HG02763 (cell line): Measurements from ENCODE around the gene RSRC2.
"Not testable (repeated sequence)": the region's sequence is repeated elsewhere in the genome, so short reads cannot be mapped to it uniquely, and the experiment has no call there.

Source experiments
- ATAC-seq: cut with Tn5 transposase; IDR thresholded peaks from one replicate; pipeline ENCODE4 v1.9.1; 2021; ENCODE audit warnings: mild to moderate bottlenecking, moderate library complexity; ENCODE audit not compliant: unreplicated experiment

The RSRC2 gene

GRCh38 chr12:122526683-122527477 is at the start of gene RSRC2, which contains the start of gene KNTC1:
RSRC2 (minus strand) TSS chr12:122526936; CDS start chr12:122526853, 83 bp downstream.
KNTC1 (plus strand) TSS chr12:122527249; CDS start chr12:122530064, 2,815 bp downstream.
- ATAC-seq = peak; percentile 91

- ATAC-seq = no peak
Measured at GRCh38 chr12:122571821-122572220, 45.1 kb upstream of the RSRC2 start.

- ATAC-seq = not testable (repeated sequence)
Measured at GRCh38 chr12:122570006-122570405, 43.3 kb upstream of the RSRC2 start.

GRCh38 chr12:122569288-122569687 is 42.6 kb upstream of the RSRC2 start:
- no peak for ATAC-seq

- ATAC-seq = not testable (repeated sequence)
Measured at GRCh38 chr12:122566816-122567215, 40.1 kb upstream of the RSRC2 start.

- no peak for ATAC-seq
Measured at GRCh38 chr12:122563361-122563760, 36.6 kb upstream of the RSRC2 start.

GRCh38 chr12:122560138-122560537 is 33.4 kb upstream of the RSRC2 start:
- no peak for ATAC-seq

GRCh38 chr12:122558745-122559641 is 32.3 kb upstream of the RSRC2 start:
- ATAC-seq = no peak

- ATAC-seq = no peak
Measured at GRCh38 chr12:122547330-122547729, 20.6 kb upstream of the RSRC2 start.

GRCh38 chr12:122545855-122546254 is 19.1 kb upstream of the RSRC2 start:
- ATAC-seq = peak; percentile 65

- no peak for ATAC-seq
Measured at GRCh38 chr12:122544537-122544936, 17.8 kb upstream of the RSRC2 start.

- no peak for ATAC-seq
Measured at GRCh38 chr12:122538496-122538895, 11.8 kb upstream of the RSRC2 start.

GRCh38 chr12:122537021-122537420 is 10.3 kb upstream of the RSRC2 start:
- no peak for ATAC-seq

GRCh38 chr12:122533856-122534255 is 7.1 kb upstream of the RSRC2 start:
- ATAC-seq = no peak

GRCh38 chr12:122528992-122529391 is 2.3 kb upstream of the RSRC2 start:
- no peak for ATAC-seq

- no peak for ATAC-seq
Measured at GRCh38 chr12:122528582-122528981, 1.8 kb upstream of the RSRC2 start.

- no peak for ATAC-seq
Measured at GRCh38 chr12:122527478-122527944, 775 bp upstream of the RSRC2 start.

GRCh38 chr12:122523846-122524718 is 2.7 kb downstream of the RSRC2 start:
- no peak for ATAC-seq

- ATAC-seq = no peak
Measured at GRCh38 chr12:122523280-122523679, 3.5 kb downstream of the RSRC2 start.

GRCh38 chr12:122520676-122521075 is 6.1 kb downstream of the RSRC2 start:
- no peak for ATAC-seq

GRCh38 chr12:122519418-122519817 is 7.3 kb downstream of the RSRC2 start:
- no peak for ATAC-seq
